ENCODE results near the gene CCL26.
"Not testable (repeated sequence)": the region's sequence is repeated elsewhere in the genome, so short reads cannot be mapped to it uniquely, and the experiment has no call there.

Gene CCL26

GRCh38 chr7:75738604-75738974 is 33.4 kb downstream of the CCL26 start, which contains the start of gene HIP1:
HIP1 (minus strand) TSS chr7:75738941; CDS start chr7:75738920, 21 bp downstream.
- no peak for DNase-seq

GRCh38 chr7:75737856-75738603 is 34.0 kb downstream of the CCL26 start:
- no peak for DNase-seq

GRCh38 chr7:75735581-75736350 is 36.2 kb downstream of the CCL26 start:
- DNase-seq, result no peak

- no peak for DNase-seq
These were observed 37.2 kb downstream of the CCL26 start for GRCh38 chr7:75734586-75735458.

- no peak for DNase-seq
These were observed 39.0 kb downstream of the CCL26 start for GRCh38 chr7:75732764-75733630.

- no peak for DNase-seq
These were observed 39.9 kb downstream of the CCL26 start for GRCh38 chr7:75732016-75732521.

- no peak for DNase-seq
These were observed 42.1 kb downstream of the CCL26 start for GRCh38 chr7:75729851-75730274.

- peak; percentile 26 for DNase-seq
These were observed 44.0 kb downstream of the CCL26 start for GRCh38 chr7:75727881-75728593.

- DNase-seq, result not testable (repeated sequence)
These were observed 44.7 kb downstream of the CCL26 start for GRCh38 chr7:75727351-75727750.

GRCh38 chr7:75725306-75725705 is 46.7 kb downstream of the CCL26 start:
- no peak for DNase-seq

GRCh38 chr7:75723444-75723843 is 48.6 kb downstream of the CCL26 start:
- DNase-seq, result no peak

GRCh38 chr7:75722373-75722772 is 49.6 kb downstream of the CCL26 start:
- DNase-seq, result no peak

- not testable (repeated sequence) for DNase-seq
These were observed 50.1 kb downstream of the CCL26 start for GRCh38 chr7:75721922-75722321.

- no peak for DNase-seq
These were observed 50.6 kb downstream of the CCL26 start for GRCh38 chr7:75721426-75721825.

GRCh38 chr7:75719626-75720025 is 52.4 kb downstream of the CCL26 start:
- no peak for DNase-seq

Data from activated CD4-positive, alpha-beta T cell treated with anti-CD3 and anti-CD28 coated beads, Interleukin-2, amount 50 U/mL, for 1 hour (primary cell).